HUES48 (cell line): ENCODE measurements around the gene KCNN1.
"Not testable (repeated sequence)": the region's sequence is repeated elsewhere in the genome, so short reads cannot be mapped to it uniquely, and the experiment has no call there.

ENCODE experiments used
- H3K27ac ChIP-seq: one replicate; pipeline ENCODE4 v1.7.0; 2013; ENCODE audit warnings: low read depth, low read length, inconsistent platforms
- H3K27me3 ChIP-seq: 2 replicates; pipeline ENCODE4 v1.6.1; 2013; ENCODE audit warnings: mild to moderate bottlenecking, low read length; ENCODE audit not compliant: control insufficient read depth, insufficient read depth
- H3K36me3 ChIP-seq: 2 replicates; pipeline ENCODE4 v1.6.1; 2013; ENCODE audit warnings: low read length; ENCODE audit not compliant: control insufficient read depth, insufficient read depth
- H3K4me1 ChIP-seq: 2 replicates; pipeline ENCODE4 v1.6.1; 2013; ENCODE audit warnings: mild to moderate bottlenecking, low read length; ENCODE audit not compliant: control insufficient read depth, insufficient read depth
- H3K4me3 ChIP-seq: 2 replicates; pipeline ENCODE4 v1.5.1; 2013; ENCODE audit warnings: mild to moderate bottlenecking, low read depth, low read length
- H3K9ac ChIP-seq: 2 replicates; pipeline ENCODE4 v1.6.1; 2013; ENCODE audit warnings: mild to moderate bottlenecking, low read depth, low read length, moderate library complexity
- H3K9me3 ChIP-seq: 2 replicates; pipeline ENCODE4 v1.6.1; 2013; ENCODE audit warnings: low read length; ENCODE audit not compliant: control insufficient read depth, insufficient read depth

KCNN1 gene

DNA sequence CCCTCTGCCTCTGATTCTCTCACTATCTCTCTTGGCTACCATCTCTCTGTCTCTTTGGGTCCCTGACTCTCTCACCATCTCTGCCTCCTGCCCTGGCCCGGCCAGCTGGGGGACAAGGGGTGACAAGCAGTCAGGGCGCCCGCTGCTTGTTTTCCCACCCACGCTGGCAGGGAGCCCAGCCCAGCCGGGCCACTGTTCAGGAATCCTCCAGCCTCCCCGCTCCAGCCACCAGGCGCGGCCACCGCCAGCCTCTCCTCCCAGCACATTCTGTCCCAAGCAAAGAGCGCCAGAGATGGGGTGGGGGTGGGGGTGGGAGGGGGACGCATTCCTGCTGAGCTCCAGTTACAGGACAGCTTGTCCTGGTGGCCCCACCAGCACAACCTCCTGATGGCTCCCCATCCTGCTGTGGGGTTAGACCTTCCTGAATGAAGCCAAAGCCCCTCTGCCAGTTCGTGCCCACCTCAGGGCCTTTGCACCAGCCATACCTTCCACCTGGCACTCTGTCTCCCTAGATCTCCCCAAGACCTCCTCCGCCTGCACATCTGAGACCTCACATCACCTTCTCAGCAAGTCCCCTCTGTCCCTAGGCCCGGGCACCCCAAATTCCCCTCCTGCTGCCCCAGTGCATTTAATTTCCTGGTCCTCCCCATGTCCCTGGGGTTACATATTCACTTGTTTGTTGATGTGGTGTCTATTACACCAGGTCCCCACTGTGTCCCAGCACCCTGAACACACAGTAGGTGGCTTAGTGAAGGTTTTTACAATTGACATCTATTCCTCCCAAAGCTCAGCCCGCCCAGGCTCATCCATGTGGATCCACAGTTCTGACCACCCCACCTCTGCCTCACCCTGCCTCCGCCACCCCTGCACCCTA is 53.5 kb downstream of the KCNN1 start:
- Histone ChIP-seq H3K9ac (no peak overlapping the region), H3K27ac (no peak overlapping the region), H3K4me1 (no peaks in the 10 kb centered on the region), H3K36me3 (no peaks in the 10 kb centered on the region), H3K9me3 (no peaks in the 10 kb centered on the region), H3K27me3 (no peaks in the 10 kb centered on the region), H3K4me3 (no peak overlapping the region)

DNA sequence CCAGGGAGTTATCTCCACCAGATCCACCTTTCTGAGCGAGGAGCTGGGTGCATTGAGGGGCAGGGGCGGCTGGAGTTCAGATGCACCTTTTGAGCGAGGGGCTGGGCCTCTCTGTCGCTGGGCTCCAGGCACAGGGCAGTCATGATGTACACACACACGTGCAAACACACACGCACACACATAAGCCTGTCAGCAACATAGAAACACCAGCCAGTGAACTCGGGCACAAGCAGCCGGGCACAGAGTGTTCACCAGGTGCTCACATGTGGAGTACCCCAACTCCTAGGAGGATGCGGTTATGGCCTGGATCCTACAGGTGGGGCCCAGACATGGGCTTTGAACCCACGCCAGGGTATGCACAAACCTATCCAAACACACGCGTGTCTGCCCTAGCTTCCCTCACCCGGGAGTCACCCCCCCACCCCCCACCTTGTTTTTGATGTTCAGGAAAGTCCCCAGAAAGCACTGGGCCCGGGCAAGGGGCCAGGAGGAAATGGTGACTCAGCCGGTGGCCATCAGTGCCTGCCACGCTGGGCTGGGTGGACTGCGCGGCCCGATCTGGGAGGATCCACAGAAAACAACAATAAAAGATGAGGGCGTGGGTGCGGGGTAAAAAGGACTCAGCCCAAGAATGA is 54.3 kb downstream of the KCNN1 start:
- Histone ChIP-seq H3K36me3 (no peaks in the 10 kb centered on the region), H3K9me3 (no peaks in the 10 kb centered on the region), H3K4me1 (no peaks in the 10 kb centered on the region), H3K9ac (no peak overlapping the region), H3K4me3 (no peak overlapping the region), H3K27me3 (no peaks in the 10 kb centered on the region), H3K27ac (no peak overlapping the region)

DNA sequence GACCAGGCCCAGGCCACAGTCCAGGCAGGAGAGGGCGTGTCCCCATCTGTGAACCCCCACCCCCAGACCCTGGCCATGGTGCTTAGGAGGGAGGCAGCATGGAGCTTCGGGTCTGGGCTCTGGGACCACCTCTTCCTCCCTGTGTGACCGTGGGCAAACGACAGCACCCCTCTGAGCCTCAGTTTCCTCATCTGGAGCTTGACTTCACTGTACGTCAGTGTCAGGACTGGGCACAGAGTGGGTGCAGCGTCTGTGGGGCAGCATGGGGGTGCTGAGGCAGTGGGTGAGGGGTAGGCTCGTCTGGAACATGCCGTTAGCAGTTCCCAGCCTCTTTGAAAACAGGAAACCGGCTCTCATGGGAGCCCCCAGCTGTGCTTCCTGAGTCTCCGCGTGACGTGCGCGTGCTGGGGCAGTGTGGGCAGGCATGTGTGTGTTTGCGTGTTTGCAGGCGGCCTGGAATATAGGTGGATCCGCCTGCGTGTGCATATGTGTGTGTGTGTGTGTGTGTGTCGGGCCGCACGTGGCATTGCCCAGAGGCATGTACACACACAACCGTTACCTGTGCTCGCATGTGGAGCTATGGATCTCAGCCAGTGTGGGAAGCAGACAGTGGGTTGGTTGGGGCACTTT is 56.8 kb downstream of the KCNN1 start:
- Histone ChIP-seq H3K4me3 (no peak overlapping the region), H3K9ac (no peak overlapping the region), H3K27ac (no peak overlapping the region), H3K4me1 (no peaks in the 10 kb centered on the region), H3K27me3 (no peaks in the 10 kb centered on the region), H3K36me3 (no peaks in the 10 kb centered on the region), H3K9me3 (no peaks in the 10 kb centered on the region)

DNA sequence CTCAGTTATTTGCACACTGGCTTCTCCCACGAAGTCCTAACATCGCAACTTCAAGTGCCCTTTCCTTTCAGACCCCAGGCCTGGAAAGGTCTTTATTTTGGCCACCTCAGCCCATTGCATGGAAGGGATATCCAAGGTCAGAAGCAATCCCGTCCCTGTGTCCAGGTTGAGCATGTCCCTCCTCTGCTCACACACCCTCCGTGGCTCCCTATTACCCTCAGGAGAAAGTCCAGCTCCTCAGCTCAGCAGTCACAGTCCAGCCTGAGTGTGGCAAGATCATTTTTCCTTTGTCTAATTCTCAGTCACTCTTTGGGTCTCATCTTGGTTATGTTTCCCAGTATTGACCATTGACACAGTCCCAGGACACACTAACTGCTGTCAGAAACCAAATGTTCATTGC is 60.2 kb downstream of the KCNN1 start:
- no peak overlapping the region for H3K27ac ChIP-seq

DNA sequence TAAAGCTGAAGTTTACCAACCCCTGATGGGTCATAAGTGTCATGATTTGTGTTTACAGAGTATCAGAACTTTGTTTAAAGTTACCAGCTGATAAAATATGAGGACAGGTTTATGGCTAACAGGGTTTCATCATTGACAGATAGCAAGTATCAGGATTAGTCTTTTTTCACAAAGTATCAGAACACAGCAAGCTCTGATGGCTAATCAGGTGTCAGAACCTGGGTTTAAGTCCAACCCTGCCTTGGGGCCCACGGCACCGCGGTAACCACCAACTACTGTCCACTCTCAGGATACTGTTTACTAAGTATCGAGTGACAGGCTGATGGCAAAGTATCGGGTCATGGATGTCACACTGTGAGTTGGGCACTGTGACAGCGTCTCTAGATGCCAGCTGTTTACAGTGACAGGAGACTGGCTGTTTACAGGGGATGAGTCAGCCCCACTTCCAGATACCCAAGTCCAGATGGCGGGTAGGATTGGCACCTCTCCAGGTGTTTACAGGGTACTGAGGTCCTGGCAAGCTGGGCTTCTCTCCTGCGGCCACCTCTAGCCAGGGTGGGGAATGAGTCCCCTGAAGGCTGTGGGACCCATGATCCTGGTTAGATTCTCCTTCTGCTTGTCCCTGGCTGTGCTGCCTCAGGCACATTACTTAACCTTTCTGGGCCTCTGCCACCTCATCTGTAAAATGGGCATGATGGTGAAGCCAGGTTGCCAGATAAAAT is 62.9 kb downstream of the KCNN1 start:
- Histone ChIP-seq H3K4me1 (no peaks in the 10 kb centered on the region), H3K27ac (no peak overlapping the region), H3K9ac (no peak overlapping the region), H3K9me3 (no peaks in the 10 kb centered on the region), H3K36me3 (no peaks in the 10 kb centered on the region), H3K4me3 (no peak overlapping the region), H3K27me3 (no peaks in the 10 kb centered on the region)

More for the DNA sequence above, 60.2 kb downstream of the KCNN1 start:
- no peaks in the 10 kb centered on the region for H3K4me1 ChIP-seq
- no peaks in the 10 kb centered on the region for H3K27me3 ChIP-seq
- H3K36me3 ChIP-seq: no peaks in the 10 kb centered on the region
- no peak overlapping the region for H3K9ac ChIP-seq
- H3K9me3 ChIP-seq: no peaks in the 10 kb centered on the region
- H3K4me3 ChIP-seq: no peak overlapping the region

DNA sequence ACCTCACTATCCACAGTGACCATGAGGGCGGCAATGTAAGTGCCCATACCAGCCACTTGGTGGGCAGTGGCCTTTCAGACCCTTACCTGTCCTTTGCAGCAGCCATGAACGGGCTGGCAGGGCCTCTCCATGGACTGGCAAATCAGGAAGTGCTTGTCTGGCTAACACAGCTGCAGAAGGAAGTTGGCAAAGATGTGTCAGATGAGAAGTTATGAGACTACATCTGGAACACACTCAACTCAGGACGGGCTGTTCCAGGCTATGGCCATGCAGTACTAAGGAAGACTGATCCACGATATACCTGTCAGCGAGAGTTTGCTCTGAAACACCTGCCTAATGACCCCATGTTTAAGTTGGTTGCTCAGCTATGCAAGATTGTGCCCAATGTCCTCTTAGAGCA is 64.5 kb downstream of the KCNN1 start:
- H3K9ac ChIP-seq, H3K27me3 ChIP-seq, H3K27ac ChIP-seq, H3K9me3 ChIP-seq, H3K4me3 ChIP-seq, H3K36me3 ChIP-seq, H3K4me1 ChIP-seq: not testable (repeated sequence)

DNA sequence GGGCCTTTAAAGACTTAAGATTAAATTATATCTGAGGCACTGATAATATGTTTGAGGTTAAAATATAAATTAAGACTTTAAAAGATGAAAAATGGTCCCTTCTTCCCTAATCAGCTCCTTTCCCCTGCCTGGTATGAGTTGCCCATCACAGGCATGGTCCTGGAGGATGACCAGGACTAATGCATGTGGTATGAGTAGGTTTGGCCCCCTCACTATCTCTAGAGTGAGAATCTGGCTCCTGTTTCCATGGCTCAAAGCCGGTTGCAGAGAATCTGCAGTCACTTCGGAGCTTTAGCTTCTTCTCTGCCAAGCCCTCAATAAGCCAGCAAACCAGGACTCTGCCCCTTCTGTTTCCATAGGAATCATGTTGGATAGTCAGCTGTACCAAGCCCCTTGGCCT is 65.2 kb downstream of the KCNN1 start:
- not testable (repeated sequence) for H3K27ac ChIP-seq, H3K27me3 ChIP-seq, H3K9ac ChIP-seq, H3K9me3 ChIP-seq, H3K36me3 ChIP-seq, H3K4me3 ChIP-seq, H3K4me1 ChIP-seq

DNA sequence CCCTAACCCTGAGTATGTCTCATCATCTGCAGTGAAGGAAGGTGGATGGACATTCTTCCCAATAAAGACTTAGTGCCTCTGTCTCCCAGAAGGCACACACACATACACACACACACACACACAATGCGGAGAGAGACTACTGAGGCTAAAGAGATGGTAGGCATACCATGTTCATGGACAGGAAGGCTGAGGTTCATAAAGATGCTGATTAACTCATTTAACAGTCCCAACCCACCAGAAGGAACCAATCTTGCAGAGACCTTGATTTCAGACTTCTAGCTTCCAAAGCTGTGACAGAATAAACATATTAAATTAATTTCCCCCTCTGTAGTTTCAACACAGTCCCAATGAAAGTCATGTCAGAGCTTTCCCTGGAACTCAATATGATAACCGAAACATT is 74.1 kb downstream of the KCNN1 start:
- Histone ChIP-seq H3K27me3 (no peaks in the 10 kb centered on the region), H3K27ac (no peak overlapping the region), H3K9me3 (no peaks in the 10 kb centered on the region), H3K36me3 (no peaks in the 10 kb centered on the region), H3K4me1 (peaks cover 7% of the 10 kb centered on the region; the same call in 1 of the 2 replicates), H3K4me3 (no peak overlapping the region), H3K9ac (no peak overlapping the region)

DNA sequence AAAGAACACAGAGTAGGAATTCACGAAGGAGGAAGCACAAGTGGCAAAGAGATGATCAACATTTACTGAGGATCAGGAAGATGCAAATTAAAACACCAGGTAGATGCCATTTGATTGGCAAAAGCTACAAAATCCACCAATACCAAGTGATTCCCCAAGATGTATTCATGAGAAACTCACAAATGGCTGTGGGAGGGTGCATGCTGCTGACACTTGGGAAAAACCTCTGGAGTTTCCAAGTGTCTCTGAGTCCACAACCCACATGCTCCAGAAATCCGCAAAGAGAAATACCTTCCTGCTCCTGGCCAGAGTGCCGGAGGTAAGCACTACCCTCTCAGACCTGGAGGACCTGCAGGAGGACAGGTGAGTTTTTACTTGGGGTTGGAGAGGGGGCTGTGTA is 76.8 kb downstream of the KCNN1 start:
- no peaks in the 10 kb centered on the region for H3K36me3 ChIP-seq
- peaks cover 7% of the 10 kb centered on the region; the same call in 1 of the 2 replicates for H3K4me1 ChIP-seq
- H3K9ac ChIP-seq: no peak overlapping the region
- H3K4me3 ChIP-seq: no peak overlapping the region
- no peaks in the 10 kb centered on the region for H3K27me3 ChIP-seq
- H3K9me3 ChIP-seq: no peaks in the 10 kb centered on the region
- H3K27ac ChIP-seq: no peak overlapping the region

DNA sequence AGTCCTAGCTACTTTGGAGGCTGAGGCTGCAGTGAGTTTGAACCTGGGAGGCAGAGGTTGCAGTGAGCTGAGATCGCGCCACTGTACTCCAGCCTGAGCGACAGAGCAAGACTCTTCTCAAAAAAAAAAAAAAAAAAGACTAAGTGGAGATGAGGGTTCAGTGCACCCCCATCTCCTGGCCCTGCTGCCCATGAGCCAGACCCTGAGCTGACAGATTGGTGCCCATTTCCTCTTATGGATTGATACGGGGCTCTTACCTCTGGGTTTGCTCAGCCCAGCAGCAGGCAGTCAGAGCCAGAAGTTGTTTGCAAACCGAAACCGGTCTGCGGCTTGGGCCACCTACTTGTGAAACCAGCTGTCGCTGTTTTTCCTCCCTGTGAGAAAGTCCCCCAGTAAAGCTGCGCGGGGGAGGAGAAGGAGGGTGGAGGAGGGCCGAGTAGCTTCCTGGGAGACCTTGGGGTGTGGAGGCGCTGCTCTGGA is 78.0 kb downstream of the KCNN1 start:
- Histone ChIP-seq H3K4me1 (peaks cover 7% of the 10 kb centered on the region; the same call in 1 of the 2 replicates), H3K27ac (no peak overlapping the region), H3K9ac (no peak overlapping the region), H3K27me3 (no peaks in the 10 kb centered on the region), H3K4me3 (no peak overlapping the region), H3K36me3 (no peaks in the 10 kb centered on the region), H3K9me3 (no peaks in the 10 kb centered on the region)
